AG09309 (cell line): ENCODE results near the gene OR52E5.

Experiments used
- DNase-seq: peaks from one replicate; pipeline ENCODE4 v3.0.0-alpha.2; 2010; ENCODE audit warnings: low read depth
- H3K4me3 ChIP-seq: 2 replicates; pipeline ENCODE4 v1.5.1; 2011; ENCODE audit warnings: mild to moderate bottlenecking, low read depth, low read length, moderate library complexity; ENCODE audit not compliant: control insufficient read depth
- TF ChIP-seq, protein P1 (sequence below): IDR thresholded peaks from 2 replicates; pipeline ENCODE4 v1.5.1; 2011; ENCODE audit warnings: mild to moderate bottlenecking, low read depth, low read length, inconsistent platforms; ENCODE audit not compliant: insufficient read depth, control insufficient read depth; ENCODE audit errors: missing control alignments

Gene OR52E5

DNA sequence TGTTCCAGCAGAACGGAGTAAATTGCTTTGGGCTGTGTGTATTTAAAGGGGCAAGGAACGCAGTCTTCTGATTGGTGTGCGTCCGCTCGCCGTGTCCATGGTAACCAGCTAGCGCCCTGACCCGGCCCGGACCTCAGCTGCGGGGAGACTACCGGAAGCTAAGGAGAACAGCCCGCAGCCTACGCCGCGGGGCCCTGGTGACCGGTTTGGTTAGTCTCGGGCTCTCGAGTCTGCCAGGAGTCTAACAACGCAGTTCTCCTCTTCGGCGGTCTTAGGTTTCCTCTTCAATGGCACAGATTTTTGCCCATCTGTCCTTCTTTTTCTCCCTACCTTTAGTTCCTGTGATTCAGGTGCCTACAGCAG lies 45.6 kb downstream of the OR52E5 start:
- H3K4me3 ChIP-seq, result no peak overlapping the region
- DNase-seq, result no peak
- TF ChIP-seq, protein P1, sequence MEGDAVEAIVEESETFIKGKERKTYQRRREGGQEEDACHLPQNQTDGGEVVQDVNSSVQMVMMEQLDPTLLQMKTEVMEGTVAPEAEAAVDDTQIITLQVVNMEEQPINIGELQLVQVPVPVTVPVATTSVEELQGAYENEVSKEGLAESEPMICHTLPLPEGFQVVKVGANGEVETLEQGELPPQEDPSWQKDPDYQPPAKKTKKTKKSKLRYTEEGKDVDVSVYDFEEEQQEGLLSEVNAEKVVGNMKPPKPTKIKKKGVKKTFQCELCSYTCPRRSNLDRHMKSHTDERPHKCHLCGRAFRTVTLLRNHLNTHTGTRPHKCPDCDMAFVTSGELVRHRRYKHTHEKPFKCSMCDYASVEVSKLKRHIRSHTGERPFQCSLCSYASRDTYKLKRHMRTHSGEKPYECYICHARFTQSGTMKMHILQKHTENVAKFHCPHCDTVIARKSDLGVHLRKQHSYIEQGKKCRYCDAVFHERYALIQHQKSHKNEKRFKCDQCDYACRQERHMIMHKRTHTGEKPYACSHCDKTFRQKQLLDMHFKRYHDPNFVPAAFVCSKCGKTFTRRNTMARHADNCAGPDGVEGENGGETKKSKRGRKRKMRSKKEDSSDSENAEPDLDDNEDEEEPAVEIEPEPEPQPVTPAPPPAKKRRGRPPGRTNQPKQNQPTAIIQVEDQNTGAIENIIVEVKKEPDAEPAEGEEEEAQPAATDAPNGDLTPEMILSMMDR, result no peak

DNA sequence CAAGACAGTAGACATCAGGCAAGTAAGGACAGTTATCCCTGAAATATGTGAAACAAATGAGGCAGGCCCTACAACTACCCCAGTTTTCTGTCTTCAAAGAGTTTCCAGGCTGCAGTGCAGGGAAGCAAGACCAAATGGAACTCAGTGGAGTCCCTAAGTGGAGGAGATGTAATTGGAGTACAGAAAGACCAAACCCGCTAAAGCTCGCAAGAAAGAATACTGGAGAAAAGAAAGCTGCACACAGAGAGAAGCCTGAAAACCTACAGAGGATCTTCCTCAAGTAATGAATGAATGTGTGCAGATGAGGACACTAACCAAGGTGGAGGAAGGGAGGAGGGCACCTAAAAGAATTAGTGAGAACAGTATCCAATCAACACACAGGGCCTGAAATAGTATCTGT lies 47.7 kb downstream of the OR52E5 start:
- TF ChIP-seq, protein P1, result no peak
- no peak overlapping the region for H3K4me3 ChIP-seq
- no peak for DNase-seq

DNA sequence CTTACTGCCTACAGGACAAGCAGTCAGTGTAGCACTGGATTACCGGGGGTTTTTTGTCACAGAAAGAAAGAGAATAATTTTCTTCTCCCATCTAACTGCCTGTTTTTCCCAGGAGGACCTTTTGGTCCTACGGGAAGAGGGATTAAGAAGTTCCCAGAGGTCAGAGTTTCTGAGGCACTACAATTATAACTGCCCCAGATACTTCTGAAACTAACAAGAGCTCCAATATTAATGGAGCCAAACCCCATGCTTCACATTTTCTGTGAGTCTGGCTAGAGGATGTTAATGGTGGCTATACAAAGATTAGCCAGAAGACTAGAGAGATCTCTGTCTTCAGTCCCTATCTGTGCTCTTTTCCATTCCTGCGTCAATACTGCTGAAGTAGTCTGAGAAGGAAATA lies 48.9 kb downstream of the OR52E5 start, which contains the start of gene OR56A3:
Gene OR56A3 (plus strand): TSS at position 301 of the 400 bp plus-strand sequence. CDS start 5,096 bp downstream, outside the sequence.
- no peak within 1 kb of the TSS for H3K4me3 ChIP-seq
- TF ChIP-seq, protein P1, result no peak
- no peak for DNase-seq
